IMR-90 (cell line): ENCODE data around the gene PCP2. TPM values are rescaled to one million over a fixed set of nuclear protein-coding genes. Genes with fewer than 3 reads are reported as not detected.

Source experiments
- ATAC-seq: fragments of 200-7000 bp; cut with Tn5 transposase; 2 replicates; pipeline ENCODE4 v1.9.1; 2020; ENCODE audit warnings: low read depth, mild to moderate bottlenecking, moderate library complexity
- BruUV-seq: library from RNA; stranded (reverse); fragments of 400-500 nt; replicated peaks from 2 replicates; lab custom pipeline; 2021; lab: Mats Ljungman, UMichigan
- CTCF ChIA-PET: fragments of 300-600 bp; formaldehyde crosslinking; extraction: SDS; loops from one replicate; lab custom pipeline; 2021; ENCODE audit warnings: antibody characterized with exemption; lab: Yijun Ruan, JAX
- POLR2A ChIA-PET: fragments of 300-600 bp; sonication (Branson Sonifier 250); formaldehyde crosslinking; loops from one replicate; lab custom pipeline; 2022; ENCODE audit warnings: antibody characterized with exemption; ENCODE audit not compliant: unreplicated experiment; lab: Charles Lee
- DNase-seq: peaks from one replicate; pipeline ENCODE4 v3.0.0; 2013
- H2AFZ ChIP-seq: replicated peaks from 2 replicates; pipeline ENCODE3; 2013; ENCODE audit warnings: low read length, mild to moderate bottlenecking; ENCODE audit not compliant: poor library complexity
- H2AK5ac ChIP-seq: 2 replicates; pipeline ENCODE4 v1.6.1; 2013; ENCODE audit warnings: low read depth, low read length, inconsistent platforms
- H2AK9ac ChIP-seq: replicated peaks from 2 replicates; pipeline ENCODE3; 2013; ENCODE audit warnings: mild to moderate bottlenecking, low read depth, low read length, moderate library complexity; ENCODE audit not compliant: poor library complexity
- H2BK120ac ChIP-seq: 2 replicates; pipeline ENCODE4 v1.6.1; 2013; ENCODE audit warnings: low read depth, low read length, inconsistent platforms
- H2BK15ac ChIP-seq: 3 replicates; pipeline ENCODE4 v1.6.1; 2013; ENCODE audit warnings: low read depth, low read length, inconsistent platforms
- H2BK20ac ChIP-seq: 2 replicates; pipeline ENCODE4 v1.6.1; 2013; ENCODE audit warnings: low read depth, mild to moderate bottlenecking, inconsistent platforms, low read length, moderate library complexity
- H2BK5ac ChIP-seq: 2 replicates; pipeline ENCODE4 v1.6.1; 2013; ENCODE audit warnings: mild to moderate bottlenecking, low read depth, low read length, inconsistent platforms; ENCODE audit not compliant: poor library complexity, severe bottlenecking
- H3K14ac ChIP-seq: replicated peaks from 2 replicates; pipeline ENCODE4 v1.6.1; 2013; ENCODE audit warnings: low read depth, low read length, inconsistent platforms
- H3K18ac ChIP-seq: 2 replicates; pipeline ENCODE4 v1.6.1; 2013; ENCODE audit warnings: low read depth, low read length, control low read depth
- H3K23ac ChIP-seq: 2 replicates; pipeline ENCODE4 v1.6.1; 2013; ENCODE audit warnings: low read depth, low read length, inconsistent platforms
- H3K27ac ChIP-seq: 2 replicates; pipeline ENCODE4 v1.5.1; 2013; ENCODE audit warnings: mild to moderate bottlenecking, control low read depth, low read length; ENCODE audit not compliant: insufficient read depth
- H3K27me3 ChIP-seq: 2 replicates; pipeline ENCODE4 v1.6.1; 2013; ENCODE audit warnings: low read length; ENCODE audit not compliant: control insufficient read depth, insufficient read depth
- H3K36me3 ChIP-seq: 2 replicates; pipeline ENCODE4 v1.6.1; 2013; ENCODE audit warnings: low read length, mixed read lengths; ENCODE audit not compliant: control insufficient read depth, insufficient read depth
- H3K4ac ChIP-seq: 2 replicates; pipeline ENCODE4 v1.6.1; 2013; ENCODE audit warnings: low read depth, low read length, inconsistent platforms
- H3K4me1 ChIP-seq: 2 replicates; pipeline ENCODE4 v1.6.1; 2013; ENCODE audit warnings: low read length, mixed read lengths; ENCODE audit not compliant: control insufficient read depth, insufficient read depth
- H3K4me2 ChIP-seq: 2 replicates; pipeline ENCODE4 v1.6.1; 2013; ENCODE audit warnings: low read depth, mild to moderate bottlenecking, control low read depth, low read length, moderate library complexity
- H3K4me3 ChIP-seq: 2 replicates; pipeline ENCODE4 v1.5.1; 2013; ENCODE audit warnings: low read depth, mild to moderate bottlenecking, control low read depth, low read length, moderate library complexity; ENCODE audit not compliant: insufficient read depth
- H3K56ac ChIP-seq: 2 replicates; pipeline ENCODE4 v1.6.1; 2013; ENCODE audit warnings: low read length, inconsistent platforms; ENCODE audit not compliant: insufficient read depth; ENCODE audit errors: extremely low read depth
- H3K79me1 ChIP-seq, 2 experiments: 2 replicates each; pipeline ENCODE4 v1.6.1; 2013; ENCODE audit warnings: low read length in 2 of 2, inconsistent platforms in 1 of 2, low read depth in 1 of 2
- H3K9ac ChIP-seq: 2 replicates; pipeline ENCODE4 v1.6.1; 2013; ENCODE audit warnings: low read depth, low read length, control low read depth
- H3K9me1 ChIP-seq: 2 replicates; pipeline ENCODE4 v1.6.1; 2013; ENCODE audit warnings: low read length, inconsistent platforms; ENCODE audit not compliant: insufficient read depth
- H3K9me3 ChIP-seq: 2 replicates; pipeline ENCODE4 v1.6.1; 2013; ENCODE audit warnings: low read length; ENCODE audit not compliant: control insufficient read depth, insufficient read depth
- H4K20me1 ChIP-seq: 2 replicates; pipeline ENCODE4 v1.6.1; 2013; ENCODE audit warnings: low read length, inconsistent platforms; ENCODE audit not compliant: insufficient read depth
- H4K5ac ChIP-seq: 2 replicates; pipeline ENCODE4 v1.6.1; 2013; ENCODE audit warnings: mild to moderate bottlenecking, low read depth, low read length, control low read depth
- H4K8ac ChIP-seq, 2 experiments: 2 replicates each; pipeline ENCODE4 v1.6.1; 2013; ENCODE audit warnings: low read depth in 2 of 2, low read length in 2 of 2, control low read depth in 1 of 2, inconsistent platforms in 1 of 2
- H4K91ac ChIP-seq: 2 replicates; pipeline ENCODE4 v1.6.1; 2013; ENCODE audit warnings: low read depth, low read length, inconsistent platforms; ENCODE audit not compliant: insufficient read depth
- BHLHE40 ChIP-seq: fragments of 150-350 bp; IDR thresholded peaks from 2 replicates; pipeline ENCODE4 v1.6.1; 2016; ENCODE audit warnings: mild to moderate bottlenecking, low read depth, low read length
- CEBPB ChIP-seq: IDR thresholded peaks from 2 replicates; pipeline ENCODE4 v1.6.1; 2012; ENCODE audit warnings: low read depth, low read length, improper control_type of control experiment
- CHD1 ChIP-seq: IDR thresholded peaks from 2 replicates; pipeline ENCODE4 v1.6.1; 2012; ENCODE audit warnings: low read depth, low read length, improper control_type of control experiment
- FOS ChIP-seq: fragments of 150-350 bp; IDR thresholded peaks from 2 replicates; pipeline ENCODE4 v1.6.1; 2016; ENCODE audit warnings: low read depth, low read length
- MAFK ChIP-seq: IDR thresholded peaks from 2 replicates; pipeline ENCODE4 v1.6.1; 2012; ENCODE audit warnings: low read depth, low read length, improper control_type of control experiment
- MAZ ChIP-seq: IDR thresholded peaks from 2 replicates; pipeline ENCODE4 v1.6.1; 2012; ENCODE audit warnings: low read depth, mild to moderate bottlenecking, low read length, improper control_type of control experiment, moderate library complexity, borderline replicate concordance
- MXI1 ChIP-seq: IDR thresholded peaks from 2 replicates; pipeline ENCODE4 v1.6.1; 2012; ENCODE audit warnings: low read depth, mild to moderate bottlenecking, low read length, moderate library complexity, borderline replicate concordance
- NFE2L2 ChIP-seq: fragments of 150-350 bp; IDR thresholded peaks from 2 replicates; pipeline ENCODE4 v1.6.1; 2016; ENCODE audit warnings: low read depth, mild to moderate bottlenecking, low read length
- POLR2A ChIP-seq: IDR thresholded peaks from 2 replicates; pipeline ENCODE4 v1.6.1; 2012; ENCODE audit warnings: mild to moderate bottlenecking, low read depth, low read length
- RAD21 ChIP-seq: IDR thresholded peaks from 2 replicates; pipeline ENCODE4 v1.6.1; 2012; ENCODE audit warnings: low read length, improper control_type of control experiment
- RCOR1 ChIP-seq: IDR thresholded peaks from 2 replicates; pipeline ENCODE4 v1.6.1; 2012; ENCODE audit warnings: mild to moderate bottlenecking, low read length, improper control_type of control experiment; ENCODE audit not compliant: insufficient replicate concordance
- RFX5 ChIP-seq: IDR thresholded peaks from 2 replicates; pipeline ENCODE4 v1.8.0; 2012; ENCODE audit warnings: low read depth, mild to moderate bottlenecking, low read length, moderate library complexity
- SMC3 ChIP-seq: fragments of 150-350 bp; IDR thresholded peaks from 2 replicates; pipeline ENCODE4 v1.6.1; 2016; ENCODE audit warnings: low read depth, mild to moderate bottlenecking, antibody characterized with exemption, low read length, moderate library complexity
- USF2 ChIP-seq: fragments of 150-350 bp; IDR thresholded peaks from 2 replicates; pipeline ENCODE4 v1.6.1; 2017; ENCODE audit warnings: mild to moderate bottlenecking, antibody characterized with exemption, low read length, low read depth
- WGBS, 2 experiments: methylation state at CpG; one replicate each; pipeline versions ENCODE4 v1.1.5 to v1.1.7; 2013; ENCODE audit warnings: missing lambda C conversion rate in 2 of 2; ENCODE audit not compliant: insufficient read length in 1 of 2; ENCODE audit errors: extremely low coverage in 2 of 2; 5-methylcytosine and 5-hydroxymethylcytosine counted together
- dilution Hi-C: fragments of 300-500 bp; cut with HindIII; formaldehyde crosslinking; loops from one replicate; pipeline ENCODE4 v1.14.3; 2018; ENCODE audit warnings: low sequenced_read_pairs; ENCODE audit not compliant: unreplicated experiment
- in situ Hi-C: fragments of 300-500 bp; cut with MboI; formaldehyde crosslinking; loops from 3 replicates; pipeline ENCODE4 v1.14.3; 2019; ENCODE audit warnings: low sequenced_read_pairs, inconsistent platforms, mixed read lengths
- intact Hi-C: fragments of 100-400 bp; cut with micrococcal nuclease; formaldehyde crosslinking; loops from 2 replicates; pipeline ENCODE4 v1.10.0; 2022
- polyA plus RNA-seq, 3 experiments: library from polyadenylated mRNA; depleted of rRNA; stranded (reverse); fragments of >200 nt; gene quantifications; 2 replicates each; pipeline ENCODE4 v1.2.3, GENCODE V29; 2012; ENCODE audit warnings: low replicate concordance in 1 of 3
- total RNA-seq: library from RNA; depleted of rRNA; stranded (reverse); fragments of >200 nt; gene quantifications from 2 replicates; pipeline ENCODE4 v1.2.3, GENCODE V29; 2012
- TF ChIP-seq, protein P1 (sequence below): fragments of 150-350 bp; IDR thresholded peaks from 2 replicates; pipeline ENCODE4 v1.6.1; 2016; ENCODE audit warnings: low read depth, mild to moderate bottlenecking, low read length, moderate library complexity, borderline replicate concordance
- TF ChIP-seq, protein P2 (sequence below): conservative IDR thresholded peaks from 2 replicates; pipeline ENCODE4 v1.5.1; 2012; ENCODE audit warnings: mild to moderate bottlenecking, low read depth, low read length, improper control_type of control experiment

The PCP2 gene
- total and polyA plus RNA-seq, 2 of the 4 experiments (the other 2 are of a cell fraction) = not detected

DNA sequence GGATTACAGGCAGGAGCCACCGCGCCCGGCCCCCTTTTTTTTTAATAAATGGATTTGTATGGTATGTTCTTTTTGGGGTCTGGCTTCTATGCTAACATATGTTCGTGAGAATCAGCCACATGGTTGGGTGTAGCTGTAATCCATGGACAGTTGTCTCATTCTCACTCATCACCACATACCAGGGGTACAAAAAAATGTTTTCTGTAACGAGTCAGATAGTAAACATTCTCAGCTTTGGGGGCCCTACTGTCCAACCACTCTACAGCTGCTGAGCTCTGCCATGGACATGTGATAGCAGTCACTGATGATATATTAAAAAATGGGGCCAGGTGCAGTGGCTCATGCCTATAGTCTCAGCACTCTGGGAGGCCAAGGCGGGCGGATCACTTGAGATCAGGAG, 30.2 kb upstream of the PCP2 start:
- no peak overlapping the region for H3K27ac ChIP-seq
- H3K79me1 ChIP-seq = no peaks in the 10 kb centered on the region
- H3K9me3 ChIP-seq = no peaks in the 10 kb centered on the region
- no peak overlapping the region for H3K4ac ChIP-seq
- H3K4me3 ChIP-seq = no peak overlapping the region
- H3K4me1 ChIP-seq = no peaks in the 10 kb centered on the region
- H2AFZ ChIP-seq = no peak overlapping the region
- no peak overlapping the region for H2AK9ac ChIP-seq
- CTCF ChIA-PET = no interaction called here
- no peak overlapping the region for H2BK20ac ChIP-seq
- H2BK5ac ChIP-seq = no peak overlapping the region
- in situ Hi-C loops = no loop called here
- no peak overlapping the region for H2BK120ac ChIP-seq
- TF ChIP-seq MAFK (no peak), RFX5 (no peak), MAZ (no peak), RCOR1 (no peak), RAD21 (no peak), SMC3 (no peak), MXI1 (no peak), FOS (no peak), POLR2A (no peak), NFE2L2 (no peak), USF2 (no peak), BHLHE40 (no peak), CEBPB (no peak), CHD1 (no peak)
- TF ChIP-seq, protein P1, sequence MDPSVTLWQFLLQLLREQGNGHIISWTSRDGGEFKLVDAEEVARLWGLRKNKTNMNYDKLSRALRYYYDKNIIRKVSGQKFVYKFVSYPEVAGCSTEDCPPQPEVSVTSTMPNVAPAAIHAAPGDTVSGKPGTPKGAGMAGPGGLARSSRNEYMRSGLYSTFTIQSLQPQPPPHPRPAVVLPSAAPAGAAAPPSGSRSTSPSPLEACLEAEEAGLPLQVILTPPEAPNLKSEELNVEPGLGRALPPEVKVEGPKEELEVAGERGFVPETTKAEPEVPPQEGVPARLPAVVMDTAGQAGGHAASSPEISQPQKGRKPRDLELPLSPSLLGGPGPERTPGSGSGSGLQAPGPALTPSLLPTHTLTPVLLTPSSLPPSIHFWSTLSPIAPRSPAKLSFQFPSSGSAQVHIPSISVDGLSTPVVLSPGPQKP = no peak
- TF ChIP-seq, protein P2, sequence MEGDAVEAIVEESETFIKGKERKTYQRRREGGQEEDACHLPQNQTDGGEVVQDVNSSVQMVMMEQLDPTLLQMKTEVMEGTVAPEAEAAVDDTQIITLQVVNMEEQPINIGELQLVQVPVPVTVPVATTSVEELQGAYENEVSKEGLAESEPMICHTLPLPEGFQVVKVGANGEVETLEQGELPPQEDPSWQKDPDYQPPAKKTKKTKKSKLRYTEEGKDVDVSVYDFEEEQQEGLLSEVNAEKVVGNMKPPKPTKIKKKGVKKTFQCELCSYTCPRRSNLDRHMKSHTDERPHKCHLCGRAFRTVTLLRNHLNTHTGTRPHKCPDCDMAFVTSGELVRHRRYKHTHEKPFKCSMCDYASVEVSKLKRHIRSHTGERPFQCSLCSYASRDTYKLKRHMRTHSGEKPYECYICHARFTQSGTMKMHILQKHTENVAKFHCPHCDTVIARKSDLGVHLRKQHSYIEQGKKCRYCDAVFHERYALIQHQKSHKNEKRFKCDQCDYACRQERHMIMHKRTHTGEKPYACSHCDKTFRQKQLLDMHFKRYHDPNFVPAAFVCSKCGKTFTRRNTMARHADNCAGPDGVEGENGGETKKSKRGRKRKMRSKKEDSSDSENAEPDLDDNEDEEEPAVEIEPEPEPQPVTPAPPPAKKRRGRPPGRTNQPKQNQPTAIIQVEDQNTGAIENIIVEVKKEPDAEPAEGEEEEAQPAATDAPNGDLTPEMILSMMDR = no peak
- H3K18ac ChIP-seq = no peak overlapping the region
- H3K36me3 ChIP-seq = no peaks in the 10 kb centered on the region
- H4K5ac ChIP-seq = no peak overlapping the region
- POLR2A ChIA-PET = no interaction called here
- no peaks in the 10 kb centered on the region for H4K20me1 ChIP-seq
- no peak overlapping the region for H2AK5ac ChIP-seq
- intact Hi-C loops = no loop called here
- no peak overlapping the region for H3K56ac ChIP-seq
- no peak overlapping the region for H3K9ac ChIP-seq
- H2BK15ac ChIP-seq = no peak overlapping the region
- H3K9me1 ChIP-seq = no peaks in the 10 kb centered on the region
- no peak overlapping the region for H3K4me2 ChIP-seq
- no peak overlapping the region for H4K8ac ChIP-seq
- no peak overlapping the region for H4K91ac ChIP-seq
- DNase-seq = no peak
- dilution Hi-C loops = no loop called here
- no CpG with 5 or more reads among the region's 7 CpGs for WGBS, 2 experiments
- no peak overlapping the region for H3K23ac ChIP-seq
- H3K14ac ChIP-seq = no peak overlapping the region
- ATAC-seq = no peak
- no TSS peak for BruUV-seq
- H3K27me3 ChIP-seq = peaks cover 7% of the 10 kb centered on the region
